Glutamatergic neuron (in vitro differentiated cells): ENCODE data around the gene ZFYVE26. TPM values are rescaled to one million over a fixed set of nuclear protein-coding genes. Genes with fewer than 3 reads are reported as not detected.

Experiments
- DNase-seq: peaks from one replicate; pipeline ENCODE4 v3.0.0; 2022
- H3K27ac Mint-ChIP-seq: one replicate; pipeline ENCODE4 v1.8.0; 2020; ENCODE audit warnings: mild to moderate bottlenecking, mixed read lengths, inconsistent platforms; ENCODE audit not compliant: unreplicated experiment
- H3K27me3 Mint-ChIP-seq: one replicate; pipeline ENCODE4 v1.8.0; 2020; ENCODE audit warnings: mild to moderate bottlenecking, moderate library complexity, mixed read lengths, inconsistent platforms; ENCODE audit not compliant: unreplicated experiment
- H3K36me3 Mint-ChIP-seq: one replicate; pipeline ENCODE4 v1.8.0; 2020; ENCODE audit warnings: mild to moderate bottlenecking, mixed read lengths, inconsistent platforms; ENCODE audit not compliant: unreplicated experiment
- H3K4me1 Mint-ChIP-seq: one replicate; pipeline ENCODE4 v1.8.0; 2020; ENCODE audit warnings: mild to moderate bottlenecking, low read depth, mixed read lengths, inconsistent platforms; ENCODE audit not compliant: unreplicated experiment
- H3K4me3 Mint-ChIP-seq: one replicate; pipeline ENCODE4 v1.8.0; 2020; ENCODE audit warnings: mild to moderate bottlenecking, mixed read lengths, inconsistent platforms; ENCODE audit not compliant: unreplicated experiment
- H3K9me3 Mint-ChIP-seq: one replicate; pipeline ENCODE4 v1.8.0; 2020; ENCODE audit warnings: mild to moderate bottlenecking, moderate library complexity, mixed read lengths, inconsistent platforms; ENCODE audit not compliant: unreplicated experiment
- CTCF ChIP-seq: fragments of 200-600 bp; sonication (generic); IDR thresholded peaks from one replicate; pipeline ENCODE4 v1.5.0; 2021; ENCODE audit not compliant: partially characterized antibody, unreplicated experiment
- total RNA-seq: library from RNA; stranded (reverse); fragmentation: NEBNext Ultra II Directional; extraction: Animal tissue kit (Norgen Biotek cat#: 25700); gene quantifications from one replicate; pipeline ENCODE4 v1.2.1, GENCODE V29; 2021; ENCODE audit not compliant: unreplicated experiment

ZFYVE26 gene
- total RNA-seq, 1 donor from 2014 or later, result 32.5 TPM

GRCh38 chr14:67853715-67854114, 37.3 kb upstream of the ZFYVE26 start:
- peaks cover 10% of the 10 kb centered on the region for H3K36me3 Mint-ChIP-seq

GRCh38 chr14:67852926-67853604, 36.7 kb upstream of the ZFYVE26 start:
- Mint-ChIP-seq H3K27me3 (peaks cover 2% of the 10 kb centered on the region), H3K9me3 (peaks cover 11% of the 10 kb centered on the region), H3K36me3 (peaks cover 15% of the 10 kb centered on the region), H3K4me3 (no peak overlapping the region), H3K27ac (no peak overlapping the region), H3K4me1 (no peaks in the 10 kb centered on the region)
- no peak for DNase-seq
- TF ChIP-seq CTCF, result no peak

More at GRCh38 chr14:67853715-67854114, 37.3 kb upstream of the ZFYVE26 start:
- TF ChIP-seq CTCF, result no peak
- DNase-seq, result no peak
- Mint-ChIP-seq H3K4me3 (no peak overlapping the region), H3K4me1 (no peaks in the 10 kb centered on the region), H3K27me3 (peaks cover 2% of the 10 kb centered on the region), H3K9me3 (peaks cover 7% of the 10 kb centered on the region), H3K27ac (no peak overlapping the region)

- DNase-seq, result no peak
- H3K27me3 Mint-ChIP-seq, result peaks cover 2% of the 10 kb centered on the region
- no peak for TF ChIP-seq CTCF
- no peak overlapping the region for H3K27ac Mint-ChIP-seq
- peaks cover 11% of the 10 kb centered on the region for H3K9me3 Mint-ChIP-seq
- H3K4me1 Mint-ChIP-seq, result no peaks in the 10 kb centered on the region
- H3K4me3 Mint-ChIP-seq, result no peak overlapping the region
- peaks cover 21% of the 10 kb centered on the region for H3K36me3 Mint-ChIP-seq
Measured at GRCh38 chr14:67851785-67852410, 35.5 kb upstream of the ZFYVE26 start.

GRCh38 chr14:67850066-67850830, 33.9 kb upstream of the ZFYVE26 start:
- Mint-ChIP-seq H3K9me3 (peaks cover 11% of the 10 kb centered on the region), H3K4me3 (no peak overlapping the region), H3K27ac (no peak overlapping the region), H3K36me3 (peaks cover 21% of the 10 kb centered on the region), H3K4me1 (no peaks in the 10 kb centered on the region), H3K27me3 (peaks cover 2% of the 10 kb centered on the region)
- no peak for TF ChIP-seq CTCF
- DNase-seq, result no peak
